Activated CD8-positive, alpha-beta memory T cell treated with anti-CD3 and anti-CD28 coated beads, Interleukin-2, amount 50 U/mL, for 4 hours (primary cell): ENCODE measurements around the gene XPR1.

Experiments used
- DNase-seq: peaks from one replicate; pipeline ENCODE4 v3.0.0-alpha.2; 2020

XPR1 gene

DNA sequence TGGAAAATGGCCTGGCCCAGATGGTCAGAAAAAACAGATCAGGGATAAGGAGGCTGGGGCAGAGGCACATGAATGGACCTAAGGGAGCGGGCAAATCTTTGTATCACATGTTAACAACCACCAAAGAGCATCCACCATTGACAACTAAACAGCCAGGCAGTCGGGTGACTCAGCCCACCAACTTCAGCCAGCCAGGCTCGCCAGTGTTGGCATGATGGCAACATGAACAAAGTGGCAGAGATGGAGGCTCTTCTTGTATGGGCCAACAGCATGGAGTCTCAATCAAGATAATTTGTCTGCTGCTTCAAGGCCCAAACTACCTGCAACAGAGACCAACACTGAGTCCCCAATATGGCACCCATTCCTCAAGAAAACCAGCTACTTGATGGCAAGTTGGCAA, 264.3 kb downstream of the XPR1 start:
- DNase-seq, result no peak

DNA sequence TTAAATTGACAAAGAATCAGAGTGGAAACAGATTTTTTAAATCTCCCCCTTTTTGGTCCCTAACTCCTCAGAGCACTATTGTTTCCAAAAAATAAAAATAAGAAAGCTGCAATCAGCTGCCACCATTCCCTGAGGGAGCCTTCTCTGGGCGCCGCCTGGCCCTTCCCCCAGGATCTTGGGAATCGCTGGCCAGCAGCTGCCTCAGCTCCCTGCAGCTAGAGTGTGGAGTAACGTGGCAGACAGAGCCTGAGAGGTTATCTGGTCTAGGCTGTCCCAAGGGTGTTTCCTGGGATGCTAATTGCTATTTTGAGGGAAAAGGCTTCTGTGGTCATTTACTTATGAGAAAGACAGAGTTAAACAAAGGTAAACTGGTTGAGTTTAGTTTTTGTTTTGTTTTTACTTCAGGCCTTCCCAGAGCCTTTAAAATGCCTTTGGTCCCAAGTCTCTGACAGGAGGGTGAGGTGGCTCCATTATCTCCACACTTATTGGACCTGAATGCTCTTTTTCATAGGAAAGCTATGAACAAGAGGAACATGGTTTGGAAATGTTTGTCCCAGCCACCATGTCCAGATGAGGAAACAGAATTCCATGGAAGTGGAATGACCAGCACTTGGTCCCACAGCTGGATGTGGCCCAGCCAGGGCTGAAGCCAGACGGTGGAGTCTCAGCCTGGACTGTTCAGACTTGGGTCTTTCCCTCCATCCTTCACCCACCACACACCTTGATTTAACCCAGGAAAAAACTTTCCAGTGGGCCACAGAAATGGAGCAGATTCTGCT, 266.8 kb downstream of the XPR1 start:
- DNase-seq, result no peak

DNA sequence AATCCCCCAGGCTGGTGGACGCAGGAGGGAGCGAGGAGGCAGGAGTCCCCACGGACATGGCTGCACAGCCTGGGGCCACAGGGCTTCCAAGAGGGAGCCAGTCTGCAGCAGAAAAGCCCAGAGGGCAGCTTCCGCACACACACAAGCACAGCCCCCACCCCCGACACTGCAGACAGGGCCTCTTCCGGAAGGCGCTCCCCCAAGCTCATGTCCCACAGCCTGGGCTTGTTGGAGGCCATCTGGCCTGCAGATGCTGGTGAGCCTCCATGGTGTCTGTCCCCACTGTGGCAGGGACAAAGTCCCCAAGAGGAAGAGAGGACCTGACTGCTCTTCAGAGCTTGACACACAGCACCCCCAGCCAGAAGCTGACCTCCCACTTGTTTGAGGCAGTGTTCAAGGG, 267.4 kb downstream of the XPR1 start:
- no peak for DNase-seq

DNA sequence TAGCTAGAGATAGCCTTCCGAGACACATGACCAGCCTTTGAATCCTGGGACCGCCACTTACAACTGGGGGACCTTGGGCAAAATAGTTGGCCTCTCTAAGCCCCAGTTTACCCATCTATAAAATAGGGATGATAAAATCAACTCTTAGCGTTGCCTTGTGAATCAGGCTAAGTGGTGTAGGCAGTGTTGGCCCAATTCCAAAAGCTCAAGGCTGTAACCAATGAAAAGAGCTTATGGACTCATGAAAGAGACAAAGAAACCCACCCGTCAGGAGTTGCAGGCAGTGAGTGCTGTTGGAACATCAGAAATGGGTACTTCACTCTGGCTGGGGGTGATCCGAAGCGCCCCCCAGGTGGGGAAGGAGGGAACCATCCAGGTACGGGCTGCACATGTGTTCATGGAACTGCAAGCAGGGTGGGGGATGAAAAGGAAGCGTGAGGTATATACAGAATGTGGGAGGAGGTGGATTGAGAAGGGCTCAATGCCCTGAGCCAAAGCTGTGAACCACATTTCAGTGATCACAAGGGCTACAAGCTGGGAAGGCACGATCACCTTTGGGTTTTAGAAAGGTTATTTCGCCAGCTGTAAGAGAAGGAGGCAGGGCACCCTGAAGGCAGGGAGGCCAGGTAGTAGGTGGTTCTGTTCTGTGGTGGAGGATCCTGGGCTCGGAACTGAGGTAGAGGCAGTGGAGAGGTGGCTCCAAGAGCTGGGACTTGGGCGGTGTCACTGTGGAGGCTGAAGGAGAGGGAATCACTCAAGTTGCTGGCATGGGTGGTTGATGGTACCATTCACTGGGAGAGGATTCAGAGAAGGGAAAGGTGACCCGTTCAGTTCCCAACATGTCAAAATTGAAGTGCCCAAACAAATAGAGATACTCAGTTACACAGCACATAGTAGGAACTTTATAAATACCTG, 269.5 kb downstream of the XPR1 start:
- no peak for DNase-seq

DNA sequence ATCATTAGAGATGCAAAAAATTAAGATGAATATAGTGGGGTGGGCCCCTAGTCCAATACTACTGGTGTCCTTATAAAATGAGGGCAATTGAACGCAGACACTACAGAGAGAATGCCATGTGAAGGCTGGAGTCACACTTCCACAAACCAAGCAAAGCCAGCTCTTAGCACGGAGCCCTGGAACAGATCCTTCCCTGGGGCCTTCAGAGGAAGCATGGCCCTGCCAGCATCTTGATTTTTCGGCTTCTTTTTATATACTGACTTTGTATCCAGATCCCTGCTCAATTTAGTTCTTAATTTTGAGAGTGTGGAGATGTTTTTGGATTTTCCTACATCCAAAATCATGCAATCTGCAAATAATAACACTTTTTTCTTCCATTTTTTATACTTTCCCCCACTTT, 270.7 kb downstream of the XPR1 start:
- DNase-seq, result no peak

DNA sequence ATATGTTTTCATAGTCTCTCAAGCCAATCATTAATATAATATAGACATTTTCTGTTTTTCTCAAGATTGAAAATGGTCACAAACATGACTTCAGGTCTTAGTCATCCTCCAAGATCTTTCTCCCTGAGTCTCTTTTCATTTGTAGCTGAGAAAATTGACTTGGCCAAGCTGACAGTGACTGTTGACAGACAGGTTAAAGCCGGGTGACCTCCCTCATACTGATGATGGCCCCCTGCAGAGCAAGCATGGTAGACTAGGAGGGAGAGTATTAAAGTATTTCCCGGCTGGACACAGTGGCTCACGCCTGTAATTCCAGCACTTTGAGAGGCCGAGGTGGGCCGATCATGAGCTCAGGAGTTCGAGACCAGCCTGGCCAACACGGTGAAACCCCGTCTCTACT, 274.1 kb downstream of the XPR1 start:
- DNase-seq, result no peak

DNA sequence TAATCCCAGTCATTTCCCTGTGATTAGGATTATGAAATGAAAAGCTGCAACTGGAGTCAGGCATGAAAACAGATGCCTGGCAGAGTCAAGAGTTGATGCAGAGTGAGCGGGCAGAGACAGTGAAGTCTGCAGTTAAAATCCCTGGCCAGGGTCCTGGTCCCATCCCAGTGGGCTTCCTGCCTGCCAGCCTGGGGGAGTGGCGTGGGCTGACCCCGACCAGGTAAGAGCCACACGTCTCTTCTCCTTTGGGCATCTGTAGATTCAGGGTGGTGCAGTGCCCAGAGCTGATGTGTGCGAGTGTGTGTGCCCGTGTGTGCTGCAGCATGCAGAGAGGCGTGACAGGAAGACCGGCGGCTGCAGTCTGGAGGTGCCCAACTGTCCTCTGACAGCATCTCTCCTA, 274.7 kb downstream of the XPR1 start:
- DNase-seq, result no peak

DNA sequence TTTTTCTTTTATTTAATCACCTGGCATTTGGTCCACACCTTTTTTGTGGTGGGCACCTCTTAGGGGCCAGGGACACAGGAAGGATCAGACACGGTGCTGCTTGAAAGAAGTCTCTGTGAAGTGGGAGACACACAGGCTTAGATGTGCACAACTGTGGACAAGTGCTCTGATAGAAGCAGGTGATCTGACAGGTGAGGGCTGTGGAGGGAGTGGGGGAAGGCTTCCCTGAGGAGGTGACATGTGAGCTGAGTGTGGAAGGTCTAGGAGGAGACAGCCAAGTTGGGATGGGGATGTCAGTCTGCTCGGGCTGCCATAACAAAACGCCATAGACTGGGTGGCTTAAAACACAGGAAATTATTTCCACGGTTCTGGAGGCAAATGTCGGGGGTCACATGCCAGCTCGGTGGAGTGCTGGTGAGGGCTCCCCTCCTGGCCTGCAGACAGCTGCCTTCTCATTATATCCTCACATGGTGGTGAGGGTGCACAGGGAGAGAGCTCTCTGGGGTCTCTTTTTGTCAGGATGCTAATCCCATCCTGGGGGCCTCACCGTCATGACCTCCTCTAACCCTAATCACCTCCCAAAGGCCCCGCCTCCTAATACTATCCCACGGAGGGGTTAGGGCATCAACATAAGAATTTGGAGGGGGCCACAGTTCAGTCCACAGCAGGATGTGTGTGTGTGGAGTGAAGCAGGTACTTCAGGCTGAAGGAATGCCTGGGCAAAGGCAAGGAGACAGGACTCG, 275.7 kb downstream of the XPR1 start:
- DNase-seq, result no peak

DNA sequence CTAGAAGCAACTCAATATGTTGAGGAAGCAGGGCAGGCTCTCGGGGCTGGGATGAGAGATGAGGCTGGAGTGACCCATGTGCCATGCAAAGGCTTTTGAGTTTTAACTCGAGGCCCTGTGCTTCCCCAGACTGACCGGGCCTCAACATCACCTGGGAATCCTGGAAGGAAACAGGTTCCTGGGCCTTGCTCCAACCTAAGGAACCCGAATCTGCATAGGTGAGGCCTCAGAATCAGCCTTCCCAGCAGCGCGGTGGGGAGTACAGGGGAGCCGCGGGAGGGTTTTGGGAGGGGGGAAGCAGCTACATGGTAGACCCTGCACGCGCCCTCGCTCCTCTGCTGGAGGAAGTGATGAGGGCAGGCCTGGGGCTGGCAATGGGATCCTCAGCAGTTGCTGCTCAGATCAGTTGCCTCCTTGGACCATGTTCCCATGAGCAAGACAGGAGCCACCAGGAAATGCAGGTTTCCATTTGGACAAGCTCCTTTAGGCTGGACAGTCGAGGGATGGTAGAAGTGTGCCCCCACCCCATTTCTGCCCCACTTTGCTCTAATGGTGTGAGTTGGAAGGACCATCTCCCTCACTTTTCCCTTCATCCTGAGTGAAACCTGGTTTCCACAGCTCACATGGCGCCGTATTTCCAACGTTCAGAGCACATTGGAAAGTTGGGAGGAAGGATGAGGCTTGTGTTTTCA, 276.4 kb downstream of the XPR1 start:
- no peak for DNase-seq

DNA sequence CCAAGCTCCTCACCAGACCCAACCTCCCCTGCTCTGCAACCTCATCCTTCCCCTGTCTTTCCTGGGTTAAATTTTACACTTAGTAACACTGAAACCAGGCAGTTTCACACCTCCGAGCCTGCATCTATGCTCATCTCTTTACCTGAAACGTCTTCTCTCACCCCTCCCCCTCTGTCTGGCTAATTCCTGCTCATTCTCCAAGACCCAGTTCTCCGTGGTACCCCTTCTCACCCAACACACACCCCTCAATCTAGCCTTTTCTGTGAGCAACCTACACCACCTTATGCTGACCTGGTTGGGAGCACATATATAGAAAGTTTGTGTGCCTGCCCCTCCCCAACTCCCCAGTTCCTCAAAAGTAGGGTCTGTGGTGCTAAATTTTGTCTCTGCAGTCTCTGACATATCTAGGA, 277.2 kb downstream of the XPR1 start:
- no peak for DNase-seq

DNA sequence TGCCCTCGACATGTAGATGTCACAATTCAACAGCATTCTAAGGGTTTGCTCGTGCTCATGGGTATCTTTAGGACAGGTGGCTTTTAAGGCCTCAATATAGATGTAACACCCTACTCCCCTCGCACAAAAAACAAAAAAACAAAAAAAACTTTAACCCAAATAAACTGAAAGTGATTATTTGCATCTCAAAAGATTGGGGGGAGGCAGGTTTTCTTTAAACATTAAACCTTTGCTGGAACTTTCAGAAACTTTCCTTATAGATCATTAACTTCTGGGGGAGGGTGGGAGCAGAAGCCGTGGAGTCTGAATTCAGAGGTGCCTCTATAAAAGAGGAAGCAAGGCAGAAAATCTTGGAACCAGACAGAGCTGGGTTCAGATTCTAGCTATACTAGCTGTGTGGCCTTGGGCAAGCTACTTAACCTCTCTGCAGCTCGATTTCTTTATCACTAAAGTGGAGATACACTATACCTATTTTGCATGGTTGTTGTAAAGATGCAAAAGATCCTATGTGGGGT, 277.7 kb downstream of the XPR1 start:
- DNase-seq, result no peak

DNA sequence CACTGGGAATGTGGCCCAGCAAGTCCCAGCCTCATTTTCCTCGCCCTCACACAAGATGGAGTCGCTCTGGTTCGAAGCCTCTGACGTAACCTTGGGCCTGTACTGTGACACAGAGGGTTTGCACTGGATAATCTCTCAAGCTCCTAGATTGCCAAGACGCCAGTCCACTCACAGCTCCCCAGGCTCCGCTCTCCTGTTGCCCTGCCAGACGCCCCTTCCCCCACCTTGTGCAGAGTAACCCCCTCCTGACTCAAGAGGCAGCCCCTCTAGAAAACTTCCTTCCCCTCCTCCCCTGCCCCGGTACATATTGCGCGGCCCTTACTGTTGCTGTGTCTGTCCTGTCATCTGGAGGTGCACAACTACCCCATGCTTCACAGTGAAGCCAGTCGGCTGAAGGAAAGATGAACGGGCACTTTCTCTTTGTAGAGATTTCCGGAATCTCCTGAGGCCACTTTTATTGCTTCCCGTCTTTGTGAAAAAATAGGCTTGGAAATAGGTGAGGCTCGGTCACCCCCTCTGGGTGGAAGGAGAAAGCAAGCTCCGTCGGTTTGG, 279.9 kb downstream of the XPR1 start:
- DNase-seq, result no peak

DNA sequence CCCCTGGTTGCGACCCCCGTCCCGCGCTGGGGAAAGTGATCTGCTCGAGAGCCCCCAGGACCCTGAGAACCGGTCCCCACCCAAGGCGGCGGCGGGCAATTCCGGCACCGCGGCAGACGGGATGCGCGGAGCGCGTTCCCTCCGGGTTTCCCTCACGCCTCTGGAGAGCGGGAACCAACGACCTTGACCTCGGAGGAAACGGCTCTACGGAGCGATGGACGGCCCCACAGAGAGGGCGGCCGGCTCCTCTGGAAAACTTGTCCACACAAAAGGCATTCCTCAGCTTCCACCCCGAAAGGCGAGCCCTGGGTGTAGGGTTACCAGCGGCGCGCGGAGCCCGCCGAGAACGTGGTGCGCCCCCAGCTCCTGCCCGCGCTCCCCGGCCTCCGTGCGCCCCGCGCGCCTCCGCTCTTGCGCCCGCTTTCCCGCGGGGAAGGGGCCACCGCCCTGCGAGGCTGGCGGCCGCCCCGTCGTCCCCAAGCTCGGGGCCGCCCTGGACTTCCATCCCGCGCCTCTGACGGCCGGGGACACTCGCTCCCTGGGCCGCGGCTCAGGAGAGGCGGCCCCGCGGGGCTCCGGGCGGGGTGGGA, 280.5 kb downstream of the XPR1 start:
- no peak for DNase-seq

DNA sequence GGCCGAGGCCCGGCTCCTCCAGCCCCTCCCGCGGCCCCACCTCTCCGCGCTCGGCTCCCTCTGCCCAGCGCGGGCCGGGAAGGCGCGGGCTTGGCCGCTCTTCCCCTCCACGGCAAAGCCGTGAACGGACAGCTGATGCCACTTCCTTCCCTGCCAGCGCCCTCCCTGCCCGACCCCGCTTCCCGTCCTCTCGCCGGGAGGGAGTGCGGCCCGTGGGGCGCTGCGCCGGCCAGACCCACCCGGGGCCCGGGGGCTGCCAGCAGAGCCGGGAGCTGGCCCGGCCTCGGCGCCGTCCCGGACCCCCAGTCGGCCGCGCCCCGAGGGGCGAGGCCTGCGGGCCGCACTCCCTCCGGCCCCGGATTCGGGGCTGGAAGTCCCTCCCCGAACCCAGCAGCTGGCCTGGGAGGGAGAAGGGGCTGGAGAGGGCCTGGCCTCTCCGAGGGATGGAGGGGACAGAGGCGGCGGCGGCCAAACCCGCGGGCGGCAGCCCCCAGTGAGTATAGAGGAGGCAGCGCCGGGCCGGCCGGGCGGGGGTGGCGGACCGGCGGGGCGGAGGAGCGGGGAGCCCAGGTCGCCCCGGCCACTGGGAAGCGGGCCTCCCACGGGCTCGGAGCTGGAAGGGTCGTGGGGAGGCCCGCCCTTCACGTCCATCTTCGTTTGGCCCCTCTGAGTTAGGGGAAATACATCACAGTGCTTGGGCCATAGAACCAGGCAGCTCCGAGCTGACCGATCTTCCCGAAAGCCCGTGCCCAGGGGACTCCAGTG, 281.2 kb downstream of the XPR1 start, which contains the start of gene KIAA1614:
Gene KIAA1614, plus strand, starts transcription at position 97 of the 765 bp plus-strand sequence. Its CDS starts 347 bp downstream, at position 444.
- no peak for DNase-seq

DNA sequence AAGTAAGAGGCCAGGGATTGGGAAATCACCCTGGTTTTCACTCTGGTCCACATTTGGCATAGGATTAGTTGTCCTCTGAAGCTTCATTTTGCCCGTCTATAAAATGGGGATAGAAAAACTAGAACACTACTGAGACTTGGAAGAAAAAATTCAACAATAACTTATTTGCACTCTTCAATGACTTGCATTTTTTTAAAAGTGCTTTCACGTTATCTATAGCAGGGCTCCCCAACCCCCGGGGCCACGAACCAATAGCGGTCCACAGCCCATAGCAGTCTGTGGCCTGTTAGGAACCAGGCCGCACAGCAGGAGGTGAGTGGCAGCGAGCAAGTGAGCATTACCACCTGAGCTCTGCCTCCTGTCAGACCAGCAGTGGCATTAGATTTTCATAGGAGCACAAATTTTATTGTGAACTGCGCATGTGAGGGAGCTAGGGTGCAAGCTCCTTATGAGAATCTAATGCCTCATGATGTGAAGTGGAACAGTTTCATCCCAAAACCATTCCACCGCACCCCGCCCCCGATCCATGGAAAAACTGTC, 283.7 kb downstream of the XPR1 start:
- DNase-seq, result no peak

DNA sequence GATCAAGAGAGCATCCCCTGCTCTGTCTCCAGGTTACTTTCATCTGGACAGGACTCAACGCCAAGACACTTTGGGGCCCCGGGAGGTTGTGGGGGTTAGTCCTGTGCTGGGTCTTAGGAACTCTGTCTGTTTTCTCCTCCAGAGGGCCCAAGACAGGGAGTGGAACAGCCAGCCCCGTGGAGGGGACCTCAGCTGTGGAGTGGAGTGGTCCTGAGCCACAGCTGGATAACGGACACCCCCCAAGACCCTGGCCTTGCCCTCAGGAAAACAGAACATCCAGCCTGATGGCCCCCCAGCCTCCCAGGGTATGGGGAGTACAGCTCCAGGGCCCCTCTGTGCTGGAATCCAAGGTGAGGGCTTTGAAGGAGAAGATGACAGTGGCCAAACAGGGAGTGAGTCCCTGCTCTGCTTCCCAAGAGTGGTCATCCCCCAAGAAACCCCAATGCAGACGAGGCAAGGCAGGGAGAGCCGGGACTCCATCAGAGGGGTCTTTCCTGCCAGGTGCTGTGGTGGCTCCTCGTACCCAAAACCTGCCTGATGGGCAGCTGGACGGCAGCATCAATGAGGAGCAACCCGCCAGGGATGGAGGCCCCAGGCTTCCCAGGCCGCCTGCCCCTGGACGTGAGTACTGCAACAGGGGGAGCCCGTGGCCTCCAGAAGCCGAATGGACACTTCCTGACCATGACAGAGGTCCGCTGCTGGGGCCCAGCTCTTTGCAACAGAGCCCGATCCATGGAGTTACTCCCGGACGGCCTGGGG, 284.4 kb downstream of the XPR1 start:
- DNase-seq, result no peak

DNA sequence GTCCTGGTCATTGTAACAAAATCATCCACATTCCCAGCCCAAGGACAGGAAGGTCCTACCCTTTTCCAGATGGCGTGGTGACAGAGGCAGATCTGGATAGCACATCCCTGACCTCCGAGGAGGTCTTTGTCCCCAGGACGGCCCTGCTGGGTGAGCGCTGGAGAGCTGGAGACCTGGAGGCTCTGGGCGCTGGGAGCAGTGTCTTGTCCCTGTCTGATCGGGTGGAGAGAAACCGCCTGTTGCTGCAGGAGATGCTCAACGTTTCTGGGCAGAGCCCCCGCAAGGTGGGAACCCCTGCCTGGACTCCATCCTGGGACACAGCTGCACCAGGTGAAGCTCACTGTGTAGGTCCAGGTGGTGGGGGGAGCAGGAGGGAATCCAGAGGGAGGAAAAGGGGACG, 284.9 kb downstream of the XPR1 start:
- DNase-seq, result no peak

DNA sequence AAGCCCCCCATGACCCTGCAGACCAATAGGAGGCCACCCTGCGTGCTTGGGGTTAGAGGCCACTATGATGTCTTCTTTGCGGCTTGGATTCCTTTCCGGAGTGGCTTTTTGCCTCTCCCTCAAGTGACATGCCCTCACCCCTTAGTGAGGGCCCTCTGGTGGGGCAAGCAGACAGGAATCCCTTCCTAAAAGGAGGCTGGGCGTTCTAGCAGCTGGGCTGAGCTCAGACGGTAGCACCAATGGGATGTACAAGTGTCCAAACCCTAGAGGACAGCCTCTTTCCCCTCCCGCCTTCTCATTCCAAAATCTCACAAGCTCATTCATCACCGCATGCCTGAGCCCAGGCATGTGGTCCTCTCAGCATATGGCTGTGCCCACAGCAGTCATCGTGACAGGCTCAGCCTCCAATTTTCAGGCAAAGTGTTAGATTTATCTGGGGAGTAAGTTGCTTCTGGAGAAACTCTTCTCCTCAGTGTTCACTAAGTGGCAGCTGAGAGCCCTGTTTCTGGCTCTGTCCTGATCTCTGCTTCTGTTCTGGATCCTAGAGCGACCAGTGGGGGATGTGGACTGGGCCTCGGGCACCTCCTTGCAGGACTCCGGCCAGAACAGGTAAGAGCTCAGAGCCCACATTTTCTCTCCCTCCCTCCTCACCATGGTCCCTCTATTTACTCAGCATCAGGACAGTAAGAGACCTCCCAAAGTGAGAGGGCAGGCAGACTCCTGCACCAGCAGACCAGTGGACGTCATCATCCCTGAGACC, 285.7 kb downstream of the XPR1 start:
- no peak for DNase-seq

DNA sequence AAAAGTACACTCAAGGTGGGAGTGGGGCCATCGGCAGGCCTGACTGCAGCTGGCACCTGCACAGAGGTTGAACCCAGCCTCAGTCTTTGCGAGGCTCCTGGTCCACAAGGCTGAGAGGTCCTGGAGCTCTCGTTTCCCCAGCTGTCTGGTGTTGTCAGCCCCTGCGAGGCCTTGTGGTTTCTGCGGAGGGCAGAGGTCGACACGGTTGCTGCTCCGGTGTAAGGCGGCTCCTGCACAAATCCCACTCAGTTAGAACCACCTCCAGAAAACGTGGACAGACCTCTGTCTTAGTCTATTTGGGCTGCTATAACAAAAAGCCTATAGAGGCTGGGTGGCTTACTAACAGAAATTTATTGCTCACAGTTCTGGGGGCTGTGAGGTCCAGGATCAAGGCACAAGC, 286.7 kb downstream of the XPR1 start:
- DNase-seq, result no peak
